A549 (cell line): Measurements from ENCODE around the gene NSUN6.

Experiments used
- CBX2 ChIP-seq: fragments of 200-600 bp; sonication (generic); IDR thresholded peaks from 2 replicates; pipeline ENCODE4 v1.6.1; 2016; ENCODE audit warnings: low read depth, mild to moderate bottlenecking, borderline replicate concordance
- CEBPB ChIP-seq, 2 experiments: fragments of >200 bp in 1 of 2; sonication (Bioruptor Twin) in 1 of 2; formaldehyde crosslinking in 1 of 2; IDR thresholded peaks; 2 replicates each; pipeline ENCODE4 v1.6.1; 2012 to 2016
- CHD4 ChIP-seq: fragments of 200-600 bp; sonication (generic); IDR thresholded peaks from 2 replicates; pipeline ENCODE4 v1.6.1; 2016; ENCODE audit warnings: antibody characterized with exemption, mild to moderate bottlenecking, borderline replicate concordance
- EP300 ChIP-seq, 2 experiments: fragments of >200 bp; sonication (Bioruptor Twin); formaldehyde crosslinking; IDR thresholded peaks; 2 replicates in 1 of 2; 3 replicates in 1 of 2; pipeline ENCODE4 v1.6.1; 2016 to 2017
- JUNB ChIP-seq: fragments of >200 bp; sonication (Bioruptor Twin); formaldehyde crosslinking; IDR thresholded peaks from 2 replicates; pipeline ENCODE4 v1.6.1; 2016
- MAFK ChIP-seq: fragments of 450-650 bp; IDR thresholded peaks from 2 replicates; pipeline ENCODE4 v1.6.1; 2014; ENCODE audit not compliant: partially characterized antibody
- MAZ ChIP-seq: fragments of 150-350 bp; IDR thresholded peaks from 2 replicates; pipeline ENCODE4 v1.6.1; 2014; ENCODE audit warnings: antibody characterized with exemption, low read depth, low read length, borderline replicate concordance
- POLR2A ChIP-seq: IDR thresholded peaks from 2 replicates; pipeline ENCODE4 v1.6.1; 2012; ENCODE audit warnings: mild to moderate bottlenecking, low read length
- RAD21 ChIP-seq, 2 experiments: fragments of >200 bp in 1 of 2; sonication (Bioruptor Twin) in 1 of 2; formaldehyde crosslinking in 1 of 2; IDR thresholded peaks in 1 of 2; conservative IDR thresholded peaks in 1 of 2; 2 replicates in 1 of 2; 3 replicates in 1 of 2; pipeline ENCODE4 v1.6.1; 2012 to 2018; ENCODE audit warnings: inconsistent platforms in 1 of 2
- RNF2 ChIP-seq: fragments of 200-600 bp; sonication (generic); IDR thresholded peaks from 2 replicates; pipeline ENCODE4 v1.6.1; 2016; ENCODE audit warnings: low read depth, mild to moderate bottlenecking, antibody characterized with exemption, moderate library complexity, borderline replicate concordance
- SMC3 ChIP-seq: fragments of >200 bp; sonication (Bioruptor Twin); formaldehyde crosslinking; IDR thresholded peaks from 3 replicates; pipeline ENCODE4 v1.6.1; 2018; ENCODE audit warnings: inconsistent platforms
- TF ChIP-seq, protein P1 (sequence below): fragments of >200 bp; sonication (Bioruptor Twin); formaldehyde crosslinking; IDR thresholded peaks from 3 replicates; pipeline ENCODE4 v1.5.1; 2016

DNA sequence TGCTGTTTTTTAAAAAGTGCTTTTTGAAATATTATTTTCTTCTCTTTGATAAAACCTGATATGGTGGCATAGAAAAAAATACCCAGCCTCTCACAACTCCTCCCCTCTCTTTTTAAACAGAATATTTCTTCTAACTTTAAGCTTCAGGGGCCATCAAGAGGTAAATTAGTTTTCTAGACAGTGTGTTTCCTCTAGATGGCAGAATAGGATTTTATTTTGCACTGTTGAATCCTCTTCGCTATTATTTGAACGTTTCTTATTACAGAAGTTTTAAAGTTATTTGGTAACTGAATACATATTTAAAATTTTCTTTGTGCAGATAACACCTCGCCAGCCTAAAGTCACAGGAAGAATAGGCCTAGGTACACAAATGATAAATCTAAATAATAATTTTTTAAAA is 38.1 kb upstream of the NSUN6 start:
- TF ChIP-seq MAFK (no peak), CBX2 (no peak), MAZ (no peak), CHD4 (no peak), RAD21 (conservative IDR thresholded peaks at IDR 0.05 in 1 of 2, IDR thresholded peaks at IDR 0.05 in 1 of 2) (peak; percentile 75 to 84), JUNB (no peak), EP300 (IDR thresholded peaks at IDR 0.05) (no peak), SMC3 (peak; percentile 61), CEBPB (IDR thresholded peaks at IDR 0.05) (no peak), POLR2A (no peak), RNF2 (no peak)
- TF ChIP-seq, protein P1, sequence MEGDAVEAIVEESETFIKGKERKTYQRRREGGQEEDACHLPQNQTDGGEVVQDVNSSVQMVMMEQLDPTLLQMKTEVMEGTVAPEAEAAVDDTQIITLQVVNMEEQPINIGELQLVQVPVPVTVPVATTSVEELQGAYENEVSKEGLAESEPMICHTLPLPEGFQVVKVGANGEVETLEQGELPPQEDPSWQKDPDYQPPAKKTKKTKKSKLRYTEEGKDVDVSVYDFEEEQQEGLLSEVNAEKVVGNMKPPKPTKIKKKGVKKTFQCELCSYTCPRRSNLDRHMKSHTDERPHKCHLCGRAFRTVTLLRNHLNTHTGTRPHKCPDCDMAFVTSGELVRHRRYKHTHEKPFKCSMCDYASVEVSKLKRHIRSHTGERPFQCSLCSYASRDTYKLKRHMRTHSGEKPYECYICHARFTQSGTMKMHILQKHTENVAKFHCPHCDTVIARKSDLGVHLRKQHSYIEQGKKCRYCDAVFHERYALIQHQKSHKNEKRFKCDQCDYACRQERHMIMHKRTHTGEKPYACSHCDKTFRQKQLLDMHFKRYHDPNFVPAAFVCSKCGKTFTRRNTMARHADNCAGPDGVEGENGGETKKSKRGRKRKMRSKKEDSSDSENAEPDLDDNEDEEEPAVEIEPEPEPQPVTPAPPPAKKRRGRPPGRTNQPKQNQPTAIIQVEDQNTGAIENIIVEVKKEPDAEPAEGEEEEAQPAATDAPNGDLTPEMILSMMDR: peak; percentile 65
